NB4 (cell line): ENCODE results near the gene BCL11B.

Experiments
- DNase-seq: peaks from one replicate; pipeline ENCODE4 v3.0.0; 2010; ENCODE audit warnings: low read depth
- H3K4me3 ChIP-seq: one replicate; pipeline ENCODE4 v1.5.1; 2011; ENCODE audit warnings: mild to moderate bottlenecking, low read depth, low read length, moderate library complexity
- CTCF ChIP-seq: IDR thresholded peaks from one replicate; pipeline ENCODE4 v1.5.1; 2012; ENCODE audit warnings: low read depth, low read length
- MAX ChIP-seq: IDR thresholded peaks from 2 replicates; pipeline ENCODE4 v1.6.1; 2011; ENCODE audit warnings: low read depth, low read length
- MYC ChIP-seq: IDR thresholded peaks from 2 replicates; pipeline ENCODE4 v1.6.1; 2011; ENCODE audit warnings: low read depth, low read length
- POLR2A ChIP-seq: IDR thresholded peaks from 2 replicates; pipeline ENCODE4 v1.6.1; 2011; ENCODE audit warnings: mild to moderate bottlenecking; ENCODE audit not compliant: insufficient read length; ENCODE audit errors: extremely low read depth

The BCL11B gene

GRCh38 chr14:99313234-99313633, 41.2 kb upstream of the BCL11B start:
- no peak overlapping the region for H3K4me3 ChIP-seq
- no peak for DNase-seq
- TF ChIP-seq MYC (no peak), POLR2A (no peak)

- DNase-seq = no peak
- H3K4me3 ChIP-seq = no peak overlapping the region
- no peak for TF ChIP-seq MAX
- no peak for TF ChIP-seq CTCF
- no peak for TF ChIP-seq MYC
- no peak for TF ChIP-seq POLR2A
Measured at GRCh38 chr14:99312106-99312505, 40.1 kb upstream of the BCL11B start.

GRCh38 chr14:99309220-99309766, 37.3 kb upstream of the BCL11B start:
- TF ChIP-seq CTCF (no peak), MYC (no peak), POLR2A (no peak), MAX (no peak)
- no peak overlapping the region for H3K4me3 ChIP-seq
- DNase-seq = no peak

GRCh38 chr14:99304208-99304607, 32.2 kb upstream of the BCL11B start:
- H3K4me3 ChIP-seq = no peak overlapping the region
- no peak for TF ChIP-seq CTCF
- no peak for TF ChIP-seq MAX
- TF ChIP-seq MYC = no peak
- TF ChIP-seq POLR2A = no peak
- DNase-seq = no peak

GRCh38 chr14:99300190-99300589, 28.2 kb upstream of the BCL11B start:
- DNase-seq = no peak
- no peak overlapping the region for H3K4me3 ChIP-seq
- TF ChIP-seq CTCF = no peak
- no peak for TF ChIP-seq POLR2A
- TF ChIP-seq MYC = no peak
- TF ChIP-seq MAX = no peak

- no peak overlapping the region for H3K4me3 ChIP-seq
- TF ChIP-seq CTCF = no peak
- no peak for TF ChIP-seq POLR2A
- TF ChIP-seq MAX = no peak
- TF ChIP-seq MYC = no peak
- DNase-seq = no peak
Measured at GRCh38 chr14:99296517-99296916, 24.5 kb upstream of the BCL11B start.
